ENCODE measurements around the gene APC. TPM values are rescaled to one million over a fixed set of nuclear protein-coding genes. Genes with fewer than 3 reads are reported as not detected.

APC gene
- total and polyA plus RNA-seq, 2 of the 13 experiments (the other 11 are each of a cell fraction or from before 2014, with no cell fraction given): 6.1 to 19.0 TPM

- in situ Hi-C loops (cut with HindIII; ENCODE audit: extremely low pct_ligation_motif_present, low pct_unique_long_range_greater_than_20kb): no loop called here
- BruUV-seq (replicated peaks): no TSS peak
- H3K9me3 ChIP-seq (ENCODE audit: low read length): no peaks in the 10 kb centered on the region
Observed at GRCh38 chr5:112844489-112844888, 106.8 kb downstream of the APC start.

More at GRCh38 chr5:112844489-112844888, 106.8 kb downstream of the APC start:
- Histone ChIP-seq H3K4me1 (ENCODE audit: insufficient read depth, low read length) (peaks cover 16% of the 10 kb centered on the region), H3K79me2 (ENCODE audit: insufficient read depth, low read length) (no peaks in the 10 kb centered on the region), H3K4me3 (replicated peaks in 1 of 3; ENCODE audit: insufficient read depth in 1 of 3, low read depth in 2 of 3, low read length in 3 of 3) (no peak overlapping the region), H4K20me1 (ENCODE audit: insufficient read depth, low read length) (no peaks in the 10 kb centered on the region), H3K27me3 (ENCODE audit: control insufficient read depth in 1 of 2, insufficient read depth in 2 of 2, low read length in 2 of 2) (no peaks in the 10 kb centered on the region), H3K4me2 (ENCODE audit: low read depth, low read length) (no peak overlapping the region), H3K36me3 (replicated peaks in 1 of 2; ENCODE audit: control insufficient read depth in 1 of 2, insufficient read depth in 2 of 2, low read length in 2 of 2) (peaks cover 1 to 9% of the 10 kb centered on the region in 2 experiments; a peak in 1 of 5 replicates), H3K27ac (ENCODE audit: extremely low read length, insufficient read depth, low read length) (no peak overlapping the region), H3K9ac (ENCODE audit: insufficient read depth, low read depth, low read length) (no peak overlapping the region), H2AFZ (ENCODE audit: low read length) (no peak overlapping the region)
- DNase-seq (ENCODE audit: low spot score): no peak
- ChIA-PET CTCF (ENCODE audit: low intra/inter-chr PET ratio, low total read pairs) (no interaction called here), POLR2A (no interaction called here)
- no peak for TF ChIP-seq ZNF644 (CRISPR knock-in tag; IDR thresholded peaks at IDR 0.05; ENCODE audit: low read depth)
- TF ChIP-seq ZNF496 (CRISPR knock-in tag; IDR thresholded peaks at IDR 0.05; ENCODE audit: insufficient replicate concordance): no peak
- TF ChIP-seq E2F1 (CRISPR knock-in tag; IDR thresholded peaks at IDR 0.05): no peak
- no peak for TF ChIP-seq MEF2D (CRISPR knock-in tag; IDR thresholded peaks at IDR 0.05)
- no peak for TF ChIP-seq ZNF136 (CRISPR knock-in tag; IDR thresholded peaks at IDR 0.05; ENCODE audit: low read depth)
- TF ChIP-seq FOXJ3 (CRISPR knock-in tag; IDR thresholded peaks at IDR 0.05; ENCODE audit: borderline replicate concordance): no peak
- no peak for TF ChIP-seq SMYD3 (CRISPR knock-in tag; IDR thresholded peaks at IDR 0.05)
- TF ChIP-seq ZBTB37 (CRISPR knock-in tag; IDR thresholded peaks at IDR 0.05): no peak
- no peak for TF ChIP-seq ZNF615 (CRISPR knock-in tag; IDR thresholded peaks at IDR 0.05; ENCODE audit: borderline replicate concordance)
- TF ChIP-seq REXO4 (CRISPR knock-in tag; IDR thresholded peaks at IDR 0.05; ENCODE audit: borderline replicate concordance): no peak
- TF ChIP-seq FOXM1 (CRISPR knock-in tag; IDR thresholded peaks at IDR 0.05): no peak
- TF ChIP-seq PCBP1 (IDR thresholded peaks at IDR 0.05; ENCODE audit: borderline replicate concordance, low read depth, low read length): no peak
- TF ChIP-seq CSRNP1 (CRISPR knock-in tag; IDR thresholded peaks at IDR 0.05): no peak
- 97% methylated on average over 1 of the region's 1 CpG for WGBS (ENCODE audit: low lambda C conversion rate)
- no peak for FAIRE-seq
- ATAC-seq: no peak
- intact Hi-C loops (cut with micrococcal nuclease; ENCODE audit: unreplicated experiment): no loop called here
